Measurements from ENCODE around the gene ZGPAT. TPM values are rescaled to one million over a fixed set of nuclear protein-coding genes. Genes with fewer than 3 reads are reported as not detected.

The ZGPAT gene
- total and polyA plus RNA-seq, 2 of the 4 experiments (the other 2 are of a cell fraction), result 13.4 to 20.2 TPM

DNA sequence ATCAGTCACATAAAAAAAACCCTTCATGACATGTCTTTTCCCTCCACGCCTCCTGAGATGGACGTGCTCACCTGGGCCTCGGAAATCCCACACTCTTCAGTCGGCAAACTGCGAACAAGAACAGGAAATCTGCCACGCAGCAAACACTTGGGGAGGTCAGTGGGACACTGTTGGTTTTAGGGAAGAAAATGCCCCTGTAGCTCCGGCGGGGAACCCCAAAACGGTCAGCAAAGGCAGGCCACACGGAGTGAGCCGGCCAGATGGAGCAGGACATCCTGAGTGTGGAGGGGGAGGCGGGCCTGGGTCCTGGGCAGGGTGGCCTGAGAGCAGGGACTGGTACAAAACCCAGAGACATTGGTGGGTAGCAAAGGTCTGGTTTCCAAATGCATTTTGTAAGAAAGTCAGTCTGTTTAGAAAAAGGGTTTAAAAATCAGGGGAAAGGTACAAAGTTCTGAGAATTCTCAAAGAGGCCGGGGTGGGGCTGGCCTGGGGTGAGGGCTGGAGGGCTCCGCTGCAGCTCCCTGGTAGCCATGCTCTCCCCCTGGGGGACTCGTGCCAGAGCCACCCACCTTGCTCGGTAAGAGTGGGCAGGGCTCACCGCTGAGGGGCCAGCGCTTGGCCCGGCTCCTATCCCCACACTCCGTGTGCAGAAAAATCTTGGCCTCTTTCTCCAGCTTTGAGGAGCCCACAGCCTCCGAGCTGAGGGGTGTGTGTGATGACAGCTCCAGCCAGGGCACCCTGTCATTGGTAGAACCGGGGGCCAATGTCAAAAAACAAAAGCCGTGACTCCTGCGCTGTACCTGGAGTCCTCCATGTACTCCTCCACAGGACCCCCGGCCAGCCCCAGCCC, 37.0 kb downstream of the ZGPAT start:
- Histone ChIP-seq H2AK5ac (ENCODE audit: low read depth, low read length) (no peak overlapping the region), H2AK9ac (replicated peaks; ENCODE audit: low read depth, low read length, poor library complexity) (no peak overlapping the region), H4K91ac (ENCODE audit: insufficient read depth, low read depth, low read length) (no peak overlapping the region), H3K9me3 (ENCODE audit: control insufficient read depth, insufficient read depth, low read length) (no peaks in the 10 kb centered on the region), H3K23ac (ENCODE audit: low read depth, low read length) (no peak overlapping the region), H4K5ac (ENCODE audit: low read depth, low read length) (no peak overlapping the region), H3K9me1 (ENCODE audit: insufficient read depth, low read length) (no peaks in the 10 kb centered on the region), H3K14ac (replicated peaks; ENCODE audit: low read depth, low read length) (no peak overlapping the region), H2BK5ac (ENCODE audit: low read depth, low read length, poor library complexity, severe bottlenecking) (no peak overlapping the region), H4K20me1 (ENCODE audit: insufficient read depth, low read length) (peaks cover 11% of the 10 kb centered on the region), H3K18ac (ENCODE audit: low read depth, low read length) (no peak overlapping the region), H2AFZ (replicated peaks; ENCODE audit: low read length, poor library complexity) (no peak overlapping the region), H2BK120ac (ENCODE audit: low read depth, low read length) (no peak overlapping the region), H3K56ac (ENCODE audit: extremely low read depth, insufficient read depth, low read length) (no peak overlapping the region), H2BK15ac (ENCODE audit: low read depth, low read length) (no peak overlapping the region), H3K36me3 (ENCODE audit: control insufficient read depth, insufficient read depth, low read length) (peaks cover 30% of the 10 kb centered on the region; the same call in 1 of the 2 replicates), H3K4ac (ENCODE audit: low read depth, low read length) (no peak overlapping the region), H3K27ac (ENCODE audit: insufficient read depth, low read length) (no peak overlapping the region), H3K4me2 (ENCODE audit: low read depth, low read length) (no peak overlapping the region), H3K27me3 (ENCODE audit: control insufficient read depth, insufficient read depth, low read length) (no peaks in the 10 kb centered on the region), H3K4me3 (ENCODE audit: insufficient read depth, low read depth, low read length) (no peak overlapping the region), H3K79me1 (ENCODE audit: low read depth in 1 of 2, low read length in 2 of 2) (peaks cover 4 to 9% of the 10 kb centered on the region in 2 experiments; a peak in 2 of 4 replicates), H4K8ac (ENCODE audit: low read depth in 2 of 2, low read length in 2 of 2) (0 out of 4 replicates have a peak overlapping the region, but pooled peaks of 1 of the 2 experiments have one; percentile 19), H2BK20ac (ENCODE audit: low read depth, low read length) (no peak overlapping the region), H3K9ac (ENCODE audit: low read depth, low read length) (no peak overlapping the region), H3K4me1 (ENCODE audit: control insufficient read depth, insufficient read depth, low read length) (peaks cover 5% of the 10 kb centered on the region)
- intact Hi-C loops (cut with micrococcal nuclease) (no loop called here), dilution Hi-C loops (cut with HindIII; ENCODE audit: low sequenced_read_pairs, unreplicated experiment) (no loop called here), in situ Hi-C loops (cut with MboI; ENCODE audit: low sequenced_read_pairs) (no loop called here)
- 91% methylated on average over 6 of the region's 25 CpGs; no CpG with 5 or more reads in 1 of the 2 experiments for WGBS, 2 experiments (ENCODE audit: extremely low coverage in 2 of 2, insufficient read length in 1 of 2)
- CTCF ChIA-PET, result no interaction called here
- BruUV-seq (replicated peaks), result no TSS peak
- POLR2A ChIA-PET (ENCODE audit: unreplicated experiment), result interaction anchor here (0.7 kb wide), 1 partner anchor 86 kb away, joined by 3 read pairs; the partner anchor contains the start of gene RTEL1
- no peak for DNase-seq
- TF ChIP-seq USF2 (IDR thresholded peaks at IDR 0.05; ENCODE audit: low read depth, low read length) (no peak), CEBPB (IDR thresholded peaks at IDR 0.05; ENCODE audit: low read depth, low read length) (no peak), ELK1 (IDR thresholded peaks at IDR 0.05; ENCODE audit: borderline replicate concordance, low read depth, low read length) (no peak), CTCF (conservative IDR thresholded peaks at IDR 0.05; ENCODE audit: low read depth, low read length) (no peak), RFX5 (IDR thresholded peaks at IDR 0.05; ENCODE audit: low read depth, low read length) (no peak), MAZ (IDR thresholded peaks at IDR 0.05; ENCODE audit: borderline replicate concordance, low read depth, low read length) (no peak)
- no peak for ATAC-seq (ENCODE audit: low read depth)

Measured in IMR-90 (cell line).